Measurements from ENCODE around the gene EVC2. TPM values are rescaled to one million over a fixed set of nuclear protein-coding genes. Genes with fewer than 3 reads are reported as not detected.

Gene EVC2
- polyA plus RNA-seq, 3 donors: 0.04 to 0.12 (median 0.08) TPM

- H3K9ac ChIP-seq (ENCODE audit: insufficient read depth, low read length, poor library complexity, severe bottlenecking): no peak overlapping the region
- DNase-seq: no peak
- Mint-ChIP-seq H3K36me3 (no peaks in the 10 kb centered on the region), H3K27ac (no peak overlapping the region), H3K27me3 (ENCODE audit: low read depth in 3 of 3) (peaks cover 0 to 2% (median 2%) of the 10 kb centered on the region in 3 donors), H3K9me3 (peaks cover 0 to 10% (median 0%) of the 10 kb centered on the region in 7 donors), H3K4me1 (peaks cover 3% of the 10 kb centered on the region), H3K4me3 (no peak overlapping the region)
- TF ChIP-seq, protein P1, sequence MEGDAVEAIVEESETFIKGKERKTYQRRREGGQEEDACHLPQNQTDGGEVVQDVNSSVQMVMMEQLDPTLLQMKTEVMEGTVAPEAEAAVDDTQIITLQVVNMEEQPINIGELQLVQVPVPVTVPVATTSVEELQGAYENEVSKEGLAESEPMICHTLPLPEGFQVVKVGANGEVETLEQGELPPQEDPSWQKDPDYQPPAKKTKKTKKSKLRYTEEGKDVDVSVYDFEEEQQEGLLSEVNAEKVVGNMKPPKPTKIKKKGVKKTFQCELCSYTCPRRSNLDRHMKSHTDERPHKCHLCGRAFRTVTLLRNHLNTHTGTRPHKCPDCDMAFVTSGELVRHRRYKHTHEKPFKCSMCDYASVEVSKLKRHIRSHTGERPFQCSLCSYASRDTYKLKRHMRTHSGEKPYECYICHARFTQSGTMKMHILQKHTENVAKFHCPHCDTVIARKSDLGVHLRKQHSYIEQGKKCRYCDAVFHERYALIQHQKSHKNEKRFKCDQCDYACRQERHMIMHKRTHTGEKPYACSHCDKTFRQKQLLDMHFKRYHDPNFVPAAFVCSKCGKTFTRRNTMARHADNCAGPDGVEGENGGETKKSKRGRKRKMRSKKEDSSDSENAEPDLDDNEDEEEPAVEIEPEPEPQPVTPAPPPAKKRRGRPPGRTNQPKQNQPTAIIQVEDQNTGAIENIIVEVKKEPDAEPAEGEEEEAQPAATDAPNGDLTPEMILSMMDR (IDR thresholded peaks at IDR 0.05): no peak
- no peaks in the 10 kb centered on the region for H3K36me3 ChIP-seq (replicated peaks in 1 of 2; ENCODE audit: control insufficient read depth in 1 of 2, insufficient read depth in 2 of 2, low read length in 2 of 2)
- H3K4me3 ChIP-seq (replicated peaks in 1 of 3; ENCODE audit: low read depth in 2 of 3, low read length in 3 of 3): no peak overlapping the region
- no peak overlapping the region for H2AFZ ChIP-seq (ENCODE audit: insufficient read depth, low read depth, low read length, poor library complexity, severe bottlenecking)
- no peaks in the 10 kb centered on the region for H3K27me3 ChIP-seq (ENCODE audit: control insufficient read depth in 2 of 2, insufficient read depth in 2 of 2, low read length in 2 of 2)
- intact Hi-C loops (cut with micrococcal nuclease): no loop called here
- no peak overlapping the region for H3K27ac ChIP-seq (ENCODE audit: low read depth in 1 of 2, low read length in 2 of 2)
- H3K4me1 ChIP-seq (ENCODE audit: control insufficient read depth in 1 of 2, insufficient read depth in 2 of 2, low read length in 2 of 2): no peaks in the 10 kb centered on the region
- WGBS (ENCODE audit: insufficient coverage): no CpG with 5 or more reads among the region's 2 CpGs
- H3K79me2 ChIP-seq (ENCODE audit: insufficient read depth, low read length): no peaks in the 10 kb centered on the region
- no peaks in the 10 kb centered on the region for H3K9me3 ChIP-seq (replicated peaks in 1 of 2; ENCODE audit: control insufficient read depth in 1 of 2, insufficient read depth in 1 of 2, low read length in 2 of 2)
- H4K20me1 ChIP-seq (ENCODE audit: insufficient read depth, low read length): no peaks in the 10 kb centered on the region
- H3K4me2 ChIP-seq (replicated peaks; ENCODE audit: extremely low read depth, low read length, poor library complexity, severe bottlenecking): no peak overlapping the region
Measured at GRCh38 chr4:5626913-5627312, 81.4 kb downstream of the EVC2 start.

- H3K9ac ChIP-seq (ENCODE audit: insufficient read depth, low read length, poor library complexity, severe bottlenecking): no peak overlapping the region
- H2AFZ ChIP-seq (ENCODE audit: insufficient read depth, low read depth, low read length, poor library complexity, severe bottlenecking): no peak overlapping the region
- H3K9me3 ChIP-seq (replicated peaks in 1 of 2; ENCODE audit: control insufficient read depth in 1 of 2, insufficient read depth in 1 of 2, low read length in 2 of 2): no peaks in the 10 kb centered on the region
- Mint-ChIP-seq H3K9me3 (peaks cover 0 to 8% (median 0%) of the 10 kb centered on the region in 7 donors), H3K27me3 (ENCODE audit: low read depth in 3 of 3) (no peaks in the 10 kb centered on the region), H3K4me3 (no peak overlapping the region), H3K27ac (no peak overlapping the region), H3K4me1 (no peaks in the 10 kb centered on the region), H3K36me3 (no peaks in the 10 kb centered on the region)
- WGBS (ENCODE audit: insufficient coverage): 96% methylated on average over 19 of the region's 23 CpGs
- H3K79me2 ChIP-seq (ENCODE audit: insufficient read depth, low read length): no peaks in the 10 kb centered on the region
- intact Hi-C loops (cut with micrococcal nuclease): no loop called here
- no peaks in the 10 kb centered on the region for H3K27me3 ChIP-seq (ENCODE audit: control insufficient read depth in 2 of 2, insufficient read depth in 2 of 2, low read length in 2 of 2)
- H3K36me3 ChIP-seq (replicated peaks in 1 of 2; ENCODE audit: control insufficient read depth in 1 of 2, insufficient read depth in 2 of 2, low read length in 2 of 2): no peaks in the 10 kb centered on the region
- TF ChIP-seq, protein P1 (IDR thresholded peaks at IDR 0.05): no peak
- DNase-seq: no peak
- no peak overlapping the region for H3K4me3 ChIP-seq (replicated peaks in 1 of 3; ENCODE audit: low read depth in 2 of 3, low read length in 3 of 3)
- no peak overlapping the region for H3K27ac ChIP-seq (ENCODE audit: low read depth in 1 of 2, low read length in 2 of 2)
- H3K4me1 ChIP-seq (ENCODE audit: control insufficient read depth in 1 of 2, insufficient read depth in 2 of 2, low read length in 2 of 2): no peaks in the 10 kb centered on the region
- no peak overlapping the region for H3K4me2 ChIP-seq (replicated peaks; ENCODE audit: extremely low read depth, low read length, poor library complexity, severe bottlenecking)
- no peaks in the 10 kb centered on the region for H4K20me1 ChIP-seq (ENCODE audit: insufficient read depth, low read length)
Measured at GRCh38 chr4:5622596-5622995, 85.8 kb downstream of the EVC2 start.
